ENCODE data around the gene BCKDK.

DNA sequence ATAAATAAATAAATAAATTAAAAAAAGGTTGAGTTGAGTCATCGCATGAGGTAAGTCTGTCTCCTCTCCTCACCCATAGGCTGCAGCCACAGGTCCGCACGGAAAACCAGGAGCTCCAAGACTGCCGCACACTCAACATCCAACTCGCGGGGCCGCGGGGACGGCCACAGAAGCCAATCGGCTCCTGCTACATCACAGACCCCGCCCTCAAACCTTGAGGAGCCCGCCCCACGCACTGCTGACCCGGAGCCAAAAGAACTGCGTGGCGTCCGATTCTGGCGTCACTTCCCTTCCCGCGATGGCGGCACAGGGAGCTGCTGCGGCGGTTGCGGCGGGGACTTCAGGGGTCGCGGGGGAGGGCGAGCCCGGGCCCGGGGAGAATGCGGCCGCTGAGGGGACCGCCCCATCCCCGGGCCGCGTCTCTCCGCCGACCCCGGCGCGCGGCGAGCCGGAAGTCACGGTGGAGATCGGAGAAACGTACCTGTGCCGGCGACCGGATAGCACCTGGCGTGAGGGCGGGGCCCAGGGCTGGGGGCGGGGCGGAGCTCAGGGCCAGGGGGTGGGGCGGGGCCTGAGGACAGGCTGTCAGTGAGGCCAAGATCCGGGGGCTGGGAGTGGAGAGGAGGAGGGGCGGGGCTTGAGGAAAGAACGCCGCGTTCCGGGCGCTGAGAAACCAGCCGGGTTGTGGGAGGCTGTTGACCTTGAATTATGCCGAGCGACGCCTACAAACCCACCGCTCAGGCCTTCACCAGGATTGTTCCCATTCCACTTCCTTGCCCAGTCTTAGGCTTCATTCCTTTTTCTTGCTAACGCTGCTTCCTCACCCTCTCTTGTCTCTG is 9.4 kb downstream of the BCKDK start, which contains the start of gene KAT8:
- TF ChIP-seq, protein P1, sequence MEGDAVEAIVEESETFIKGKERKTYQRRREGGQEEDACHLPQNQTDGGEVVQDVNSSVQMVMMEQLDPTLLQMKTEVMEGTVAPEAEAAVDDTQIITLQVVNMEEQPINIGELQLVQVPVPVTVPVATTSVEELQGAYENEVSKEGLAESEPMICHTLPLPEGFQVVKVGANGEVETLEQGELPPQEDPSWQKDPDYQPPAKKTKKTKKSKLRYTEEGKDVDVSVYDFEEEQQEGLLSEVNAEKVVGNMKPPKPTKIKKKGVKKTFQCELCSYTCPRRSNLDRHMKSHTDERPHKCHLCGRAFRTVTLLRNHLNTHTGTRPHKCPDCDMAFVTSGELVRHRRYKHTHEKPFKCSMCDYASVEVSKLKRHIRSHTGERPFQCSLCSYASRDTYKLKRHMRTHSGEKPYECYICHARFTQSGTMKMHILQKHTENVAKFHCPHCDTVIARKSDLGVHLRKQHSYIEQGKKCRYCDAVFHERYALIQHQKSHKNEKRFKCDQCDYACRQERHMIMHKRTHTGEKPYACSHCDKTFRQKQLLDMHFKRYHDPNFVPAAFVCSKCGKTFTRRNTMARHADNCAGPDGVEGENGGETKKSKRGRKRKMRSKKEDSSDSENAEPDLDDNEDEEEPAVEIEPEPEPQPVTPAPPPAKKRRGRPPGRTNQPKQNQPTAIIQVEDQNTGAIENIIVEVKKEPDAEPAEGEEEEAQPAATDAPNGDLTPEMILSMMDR (IDR thresholded peaks at IDR 0.05), result no peak
- peak; percentile 94 for TF ChIP-seq YY1 (IDR thresholded peaks at IDR 0.05; ENCODE audit: low read depth)
- TF ChIP-seq, protein P2, sequence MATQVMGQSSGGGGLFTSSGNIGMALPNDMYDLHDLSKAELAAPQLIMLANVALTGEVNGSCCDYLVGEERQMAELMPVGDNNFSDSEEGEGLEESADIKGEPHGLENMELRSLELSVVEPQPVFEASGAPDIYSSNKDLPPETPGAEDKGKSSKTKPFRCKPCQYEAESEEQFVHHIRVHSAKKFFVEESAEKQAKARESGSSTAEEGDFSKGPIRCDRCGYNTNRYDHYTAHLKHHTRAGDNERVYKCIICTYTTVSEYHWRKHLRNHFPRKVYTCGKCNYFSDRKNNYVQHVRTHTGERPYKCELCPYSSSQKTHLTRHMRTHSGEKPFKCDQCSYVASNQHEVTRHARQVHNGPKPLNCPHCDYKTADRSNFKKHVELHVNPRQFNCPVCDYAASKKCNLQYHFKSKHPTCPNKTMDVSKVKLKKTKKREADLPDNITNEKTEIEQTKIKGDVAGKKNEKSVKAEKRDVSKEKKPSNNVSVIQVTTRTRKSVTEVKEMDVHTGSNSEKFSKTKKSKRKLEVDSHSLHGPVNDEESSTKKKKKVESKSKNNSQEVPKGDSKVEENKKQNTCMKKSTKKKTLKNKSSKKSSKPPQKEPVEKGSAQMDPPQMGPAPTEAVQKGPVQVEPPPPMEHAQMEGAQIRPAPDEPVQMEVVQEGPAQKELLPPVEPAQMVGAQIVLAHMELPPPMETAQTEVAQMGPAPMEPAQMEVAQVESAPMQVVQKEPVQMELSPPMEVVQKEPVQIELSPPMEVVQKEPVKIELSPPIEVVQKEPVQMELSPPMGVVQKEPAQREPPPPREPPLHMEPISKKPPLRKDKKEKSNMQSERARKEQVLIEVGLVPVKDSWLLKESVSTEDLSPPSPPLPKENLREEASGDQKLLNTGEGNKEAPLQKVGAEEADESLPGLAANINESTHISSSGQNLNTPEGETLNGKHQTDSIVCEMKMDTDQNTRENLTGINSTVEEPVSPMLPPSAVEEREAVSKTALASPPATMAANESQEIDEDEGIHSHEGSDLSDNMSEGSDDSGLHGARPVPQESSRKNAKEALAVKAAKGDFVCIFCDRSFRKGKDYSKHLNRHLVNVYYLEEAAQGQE (IDR thresholded peaks at IDR 0.05; ENCODE audit: low read depth, low read length), result no peak
- TF ChIP-seq SMC3 (IDR thresholded peaks at IDR 0.05; ENCODE audit: low read depth, low read length), result no peak
- TF ChIP-seq EP300 (IDR thresholded peaks at IDR 0.05; ENCODE audit: borderline replicate concordance in 1 of 2, low read depth in 1 of 2, low read length in 1 of 2), result no peak
